HG03558 (cell line): ENCODE measurements around the gene DGCR8.

Experiments
- ATAC-seq: cut with Tn5 transposase; IDR thresholded peaks from one replicate; pipeline ENCODE4 v1.9.1; 2021; ENCODE audit warnings: moderate number of reproducible peaks; ENCODE audit not compliant: unreplicated experiment; ENCODE audit errors: extremely low read depth

The DGCR8 gene

DNA sequence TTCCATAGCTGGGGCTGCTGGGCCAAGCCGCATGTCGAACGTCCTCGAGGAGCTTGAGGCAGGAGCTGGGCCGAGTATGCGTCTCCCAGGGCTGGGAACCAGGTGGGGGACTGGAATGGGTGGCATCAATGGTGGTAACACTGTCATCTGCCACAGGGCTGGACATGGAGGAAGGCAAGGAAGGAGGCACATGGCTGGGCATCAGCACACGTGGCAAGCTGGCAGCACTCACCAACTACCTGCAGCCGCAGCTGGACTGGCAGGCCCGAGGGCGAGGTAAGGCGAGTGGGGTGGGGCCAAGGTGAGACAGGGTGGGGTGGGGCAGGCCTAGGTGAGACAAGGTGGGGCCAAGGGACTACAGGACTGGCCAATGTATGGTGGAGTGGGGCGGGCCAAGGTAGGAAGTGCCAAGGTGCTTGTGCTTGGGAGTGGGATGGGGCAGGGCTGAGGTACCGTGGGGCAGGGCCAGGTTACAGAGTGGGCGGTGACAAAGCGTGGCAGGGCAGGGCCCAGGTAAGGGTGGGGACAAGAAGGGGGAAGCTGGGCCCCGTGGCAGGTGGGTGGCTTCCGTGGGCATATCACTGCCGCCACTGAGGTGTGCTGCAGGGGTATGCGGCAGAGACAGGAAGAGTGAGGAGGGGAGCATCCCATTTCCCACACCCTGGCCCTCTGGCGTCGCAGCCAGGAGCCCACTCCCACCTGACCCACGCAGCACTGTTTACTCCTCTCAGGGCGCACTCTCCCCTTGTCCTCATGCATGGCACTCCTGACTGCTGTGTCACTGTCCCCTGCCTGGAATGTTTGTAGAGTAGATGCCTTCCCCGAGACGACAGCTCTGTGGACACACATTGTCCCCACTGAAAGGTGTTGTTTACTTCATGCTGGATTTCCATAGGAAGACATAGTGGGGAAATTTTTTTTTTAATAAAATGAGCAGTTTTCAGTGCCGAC lies 27.5 kb upstream of the DGCR8 start:
- no peak for ATAC-seq

DNA sequence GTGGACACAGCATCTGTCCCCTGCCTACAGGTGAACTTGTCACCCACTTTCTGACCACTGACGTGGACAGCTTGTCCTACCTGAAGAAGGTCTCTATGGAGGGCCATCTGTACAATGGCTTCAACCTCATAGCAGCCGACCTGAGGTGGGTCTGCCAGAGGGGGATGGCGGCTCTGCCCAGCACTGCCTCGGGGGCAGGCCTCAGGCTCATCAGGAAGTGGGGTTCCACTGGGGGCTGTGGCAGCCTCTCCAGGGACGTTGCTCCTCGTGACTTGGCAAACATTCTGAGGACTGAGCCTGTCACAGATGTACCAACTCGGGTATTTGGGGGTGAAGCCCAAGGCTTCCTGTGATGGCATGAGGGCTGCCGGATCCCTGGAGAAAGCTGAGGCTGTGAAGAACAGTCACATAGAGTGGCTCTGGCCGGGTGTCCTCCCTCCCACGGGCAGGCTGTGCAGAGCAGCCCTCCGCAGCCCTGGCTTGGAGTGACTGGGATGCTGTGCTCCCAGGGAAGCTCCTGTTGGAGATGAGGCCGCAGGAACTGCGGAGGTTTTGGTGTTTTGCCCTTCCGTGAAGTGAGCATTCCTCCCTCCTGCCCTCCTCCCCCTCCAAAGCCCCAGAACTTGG lies 26.5 kb upstream of the DGCR8 start:
- no peak for ATAC-seq

DNA sequence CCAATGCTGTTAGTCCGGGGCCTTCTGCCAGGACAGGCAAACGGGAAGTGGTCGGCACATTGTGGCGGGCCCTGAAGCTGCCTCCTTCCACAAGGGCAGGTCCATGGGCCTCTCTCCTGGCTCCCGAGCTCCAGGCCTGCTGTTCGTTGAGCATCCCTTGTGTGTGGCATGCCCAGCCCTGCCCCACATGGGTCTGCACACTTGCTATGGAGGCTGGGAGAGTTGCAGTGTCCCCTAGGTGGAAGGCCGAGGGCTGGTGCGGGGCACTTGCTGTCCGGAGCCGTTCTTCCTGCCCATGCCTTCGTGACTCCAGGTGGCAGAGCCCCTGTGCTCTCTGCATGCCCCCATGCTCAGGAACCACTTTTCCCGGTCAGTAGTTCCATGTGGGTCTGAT lies 26.0 kb upstream of the DGCR8 start:
- no peak for ATAC-seq

DNA sequence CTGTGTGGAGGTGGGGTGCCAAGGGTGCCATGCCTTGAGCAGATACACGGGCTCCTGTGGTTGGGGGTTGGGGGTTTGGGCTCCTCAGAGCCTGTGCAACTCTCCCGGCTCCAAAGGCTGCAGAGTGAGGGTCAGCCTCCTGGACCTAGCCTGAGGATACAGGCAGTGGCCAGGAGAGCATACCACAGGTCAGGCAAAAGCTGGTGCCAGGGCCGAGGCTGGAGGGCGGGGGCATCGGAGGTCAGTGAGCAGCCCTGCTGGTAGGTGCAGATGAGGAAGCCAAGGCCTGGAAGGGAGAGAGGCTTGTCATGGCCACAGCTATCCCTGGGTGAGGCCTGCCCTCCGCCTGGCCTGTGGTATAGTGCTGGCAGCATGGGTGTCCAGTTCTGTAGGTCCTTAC lies 25.6 kb upstream of the DGCR8 start:
- no peak for ATAC-seq

DNA sequence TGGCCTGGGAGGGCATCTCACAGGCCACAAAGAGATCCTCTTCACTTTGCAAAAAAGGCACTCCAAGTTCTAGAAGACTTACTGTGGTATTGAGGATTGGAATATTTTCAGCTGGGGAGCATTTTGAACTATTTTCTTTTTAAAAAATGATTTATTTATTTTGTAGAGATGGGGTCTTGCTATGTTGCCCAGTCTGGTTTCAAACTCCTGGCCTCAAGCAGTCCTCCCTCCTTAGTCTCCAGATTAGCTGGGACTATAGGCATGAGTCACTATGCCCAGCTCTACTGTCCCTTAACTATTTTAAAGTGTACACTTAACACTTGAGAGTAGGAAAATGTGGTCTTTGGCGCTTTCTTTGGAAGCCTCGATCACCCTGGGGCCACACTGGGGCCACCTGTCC lies 24.9 kb upstream of the DGCR8 start:
- no peak for ATAC-seq

DNA sequence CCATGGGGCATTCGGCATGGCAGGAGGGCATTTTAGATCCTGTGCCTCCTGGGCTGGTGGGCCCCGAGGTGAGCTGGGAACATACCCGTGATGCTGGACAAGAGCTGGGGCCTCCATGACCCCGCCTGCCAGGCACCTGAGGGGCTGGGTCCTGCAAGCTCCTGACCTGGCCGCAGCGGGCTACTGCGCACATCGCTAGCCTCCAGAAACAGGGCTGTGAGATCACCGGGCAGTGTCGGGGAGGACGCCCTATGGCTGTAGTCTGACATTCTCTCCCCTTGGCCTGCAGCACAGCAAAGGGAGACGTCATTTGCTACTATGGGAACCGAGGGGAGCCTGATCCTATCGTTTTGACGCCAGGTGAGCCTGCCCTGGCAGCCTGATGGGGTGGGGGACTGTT lies 24.4 kb upstream of the DGCR8 start:
- ATAC-seq, result no peak

DNA sequence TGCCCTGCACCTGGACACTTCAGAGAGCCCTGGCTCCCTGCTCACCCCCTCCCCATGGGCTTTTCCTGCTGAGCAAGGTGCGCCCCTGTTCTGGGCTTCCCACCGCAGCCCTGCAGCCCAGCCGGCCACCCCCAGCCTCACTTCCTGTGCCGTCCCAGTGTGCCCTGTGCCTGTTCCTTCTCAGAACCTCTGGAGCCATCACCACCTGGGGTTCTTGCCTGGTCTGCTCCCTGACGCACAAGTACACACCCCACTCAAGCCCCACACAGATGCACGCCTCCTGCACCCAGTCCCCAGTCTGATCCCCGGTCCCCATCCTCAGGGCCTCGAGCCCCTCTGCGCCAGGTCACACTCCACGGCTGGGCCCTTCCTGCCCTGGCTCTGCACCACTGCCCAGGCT lies 23.9 kb upstream of the DGCR8 start:
- ATAC-seq, result no peak

DNA sequence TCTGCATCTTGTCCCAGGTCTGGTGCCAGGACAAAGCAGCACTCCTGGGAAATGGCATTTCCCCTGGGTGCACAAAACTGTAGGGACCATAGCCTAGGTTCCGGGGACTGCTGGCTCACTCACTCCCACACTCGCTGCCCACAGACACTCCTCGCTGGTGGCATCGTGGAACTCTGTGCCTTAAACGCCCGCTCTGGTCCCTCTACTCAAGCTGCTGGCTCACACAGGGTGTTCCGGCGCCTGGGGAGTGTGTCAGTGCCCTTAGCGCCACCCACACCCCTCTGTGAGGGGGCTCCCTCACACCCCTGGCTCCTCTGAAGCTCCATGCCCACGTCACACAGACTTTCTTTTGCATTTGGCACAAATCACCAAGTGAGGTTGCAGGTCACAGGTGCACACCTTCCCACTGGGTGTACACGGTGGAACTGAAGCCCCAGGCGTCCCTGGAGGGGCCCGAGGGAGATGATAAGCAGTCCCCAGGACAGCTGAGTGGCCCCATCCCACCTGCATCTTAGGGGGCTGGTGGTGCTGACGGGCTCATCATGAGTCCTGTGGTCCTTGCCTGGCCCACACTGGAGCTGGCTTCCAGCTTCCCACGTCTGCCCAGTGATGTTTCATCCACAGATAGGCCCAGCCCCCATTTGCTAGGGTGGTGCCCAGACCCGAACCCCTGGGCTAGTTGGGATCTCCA lies 23.2 kb upstream of the DGCR8 start:
- no peak for ATAC-seq

DNA sequence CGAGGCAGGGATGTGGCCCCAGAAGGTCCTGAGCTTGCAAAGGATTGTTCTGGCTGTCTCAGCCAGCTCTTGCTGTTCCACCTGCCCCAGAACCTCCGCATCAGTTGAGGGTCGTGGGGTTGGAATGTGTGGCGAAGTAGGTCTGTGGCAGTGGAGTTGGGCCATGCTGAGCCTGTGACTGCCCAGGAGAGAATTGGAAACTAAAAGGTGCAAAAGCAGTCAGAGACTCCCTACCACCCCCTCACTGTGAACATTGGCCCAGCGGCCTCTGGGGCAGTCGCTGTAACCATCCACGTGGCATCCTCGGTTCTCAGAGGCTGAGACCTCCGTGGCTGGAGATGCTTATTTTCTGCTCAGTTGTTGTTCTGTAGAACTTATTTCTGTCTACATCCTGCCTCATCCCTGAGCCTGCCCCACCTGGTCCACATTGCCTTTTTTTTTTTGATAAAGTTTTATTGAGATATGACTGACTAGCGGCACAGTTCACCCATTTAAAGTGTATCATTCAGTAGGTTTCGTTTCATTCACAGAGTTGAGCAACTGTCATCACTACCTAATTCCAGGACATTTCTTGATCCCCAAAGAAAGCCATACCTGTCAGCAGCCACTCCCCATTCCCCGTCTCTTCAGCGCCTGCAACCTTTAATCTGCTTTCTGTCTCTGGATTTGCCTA lies 22.3 kb upstream of the DGCR8 start:
- ATAC-seq, result no peak

DNA sequence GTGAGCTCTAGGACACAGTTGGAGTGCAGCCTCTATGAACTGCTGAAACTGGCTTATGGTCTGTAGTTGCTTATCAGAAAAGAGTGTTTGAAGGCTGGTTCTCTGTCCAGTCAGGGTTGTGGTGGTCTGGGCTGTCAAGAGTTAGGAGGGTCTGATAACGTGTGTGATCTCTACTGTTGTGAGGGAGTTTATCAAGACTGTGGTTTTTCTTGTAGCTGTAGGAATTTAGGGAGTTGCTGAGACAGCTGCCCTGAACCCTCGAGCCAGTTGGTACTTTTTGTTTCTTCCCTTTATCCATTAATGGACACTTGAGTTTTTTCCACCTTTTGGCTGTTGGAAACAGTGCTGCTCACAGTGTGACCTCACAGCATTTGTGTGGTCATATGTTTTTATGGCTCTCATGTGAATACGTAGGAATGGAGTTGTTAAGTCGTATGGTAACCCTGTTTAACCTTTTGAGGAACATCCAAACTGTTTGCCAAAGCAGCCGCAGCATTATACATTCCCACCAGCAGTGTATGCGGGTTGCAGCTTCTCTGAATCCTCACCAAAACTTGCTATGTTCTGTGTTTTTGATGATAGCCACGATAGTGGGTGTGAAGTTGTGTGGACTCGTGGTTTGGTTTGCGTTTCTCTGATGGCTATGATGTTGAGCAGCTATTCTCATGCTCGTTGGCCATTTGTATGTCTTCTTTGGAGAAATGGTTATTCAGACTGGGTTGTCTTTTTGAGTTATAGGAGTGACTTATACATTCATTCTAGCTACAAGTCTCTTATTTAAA lies 20.9 kb upstream of the DGCR8 start:
- no peak for ATAC-seq

DNA sequence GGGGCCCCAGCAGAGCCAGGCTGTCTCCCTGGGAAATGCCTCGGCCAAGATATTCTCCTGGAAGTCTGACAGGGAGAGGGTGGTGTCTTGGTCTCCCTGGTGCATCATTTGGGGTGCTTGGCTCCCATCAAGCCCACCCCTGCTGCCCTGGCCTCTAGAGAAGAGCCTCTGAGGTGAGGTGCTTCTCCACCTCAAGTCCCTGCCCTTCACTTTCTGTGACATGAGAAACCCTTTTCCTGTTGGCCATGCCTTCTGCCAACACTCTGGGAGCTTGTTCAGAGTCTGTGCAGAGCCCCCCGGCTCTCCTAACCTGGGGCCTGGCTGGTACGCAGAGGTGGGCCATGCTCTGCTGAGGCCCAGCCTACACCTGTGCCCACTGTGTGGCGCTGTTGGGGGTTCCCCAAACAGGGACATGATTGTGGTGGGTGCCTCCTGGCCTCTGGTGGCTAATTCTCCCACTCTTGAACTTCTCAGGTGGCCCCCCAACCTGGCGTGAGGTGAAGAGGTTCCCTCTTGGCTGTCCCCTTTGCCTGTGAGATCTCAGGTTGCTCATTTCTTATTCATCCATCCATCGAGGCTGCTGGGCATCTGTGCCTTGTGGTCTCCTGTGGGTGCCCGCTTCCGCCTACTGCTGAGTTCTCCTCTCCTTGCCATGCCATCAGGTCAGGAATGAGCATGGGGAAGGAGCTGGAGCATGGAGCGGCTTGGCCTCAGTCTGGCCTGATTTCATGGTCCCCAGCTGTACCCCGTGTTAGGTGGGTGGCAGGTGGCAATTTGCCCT lies 19.2 kb upstream of the DGCR8 start:
- no peak for ATAC-seq

DNA sequence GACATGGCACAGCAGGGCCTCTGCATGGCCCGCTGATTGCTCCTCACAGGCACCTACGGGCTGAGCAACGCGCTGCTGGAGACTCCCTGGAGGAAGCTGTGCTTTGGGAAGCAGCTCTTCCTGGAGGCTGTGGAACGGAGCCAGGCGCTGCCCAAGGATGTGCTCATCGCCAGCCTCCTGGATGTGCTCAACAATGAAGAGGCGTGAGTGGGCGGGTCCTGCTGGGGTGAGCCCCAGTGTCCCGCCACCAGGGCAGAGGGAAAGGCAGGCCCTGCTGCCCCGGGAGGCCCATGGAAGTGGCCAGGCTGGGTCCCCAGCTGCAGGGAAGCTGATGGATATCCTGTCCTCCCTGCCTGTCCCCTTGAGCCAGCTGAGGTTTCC lies 18.6 kb upstream of the DGCR8 start:
- ATAC-seq, result no peak

DNA sequence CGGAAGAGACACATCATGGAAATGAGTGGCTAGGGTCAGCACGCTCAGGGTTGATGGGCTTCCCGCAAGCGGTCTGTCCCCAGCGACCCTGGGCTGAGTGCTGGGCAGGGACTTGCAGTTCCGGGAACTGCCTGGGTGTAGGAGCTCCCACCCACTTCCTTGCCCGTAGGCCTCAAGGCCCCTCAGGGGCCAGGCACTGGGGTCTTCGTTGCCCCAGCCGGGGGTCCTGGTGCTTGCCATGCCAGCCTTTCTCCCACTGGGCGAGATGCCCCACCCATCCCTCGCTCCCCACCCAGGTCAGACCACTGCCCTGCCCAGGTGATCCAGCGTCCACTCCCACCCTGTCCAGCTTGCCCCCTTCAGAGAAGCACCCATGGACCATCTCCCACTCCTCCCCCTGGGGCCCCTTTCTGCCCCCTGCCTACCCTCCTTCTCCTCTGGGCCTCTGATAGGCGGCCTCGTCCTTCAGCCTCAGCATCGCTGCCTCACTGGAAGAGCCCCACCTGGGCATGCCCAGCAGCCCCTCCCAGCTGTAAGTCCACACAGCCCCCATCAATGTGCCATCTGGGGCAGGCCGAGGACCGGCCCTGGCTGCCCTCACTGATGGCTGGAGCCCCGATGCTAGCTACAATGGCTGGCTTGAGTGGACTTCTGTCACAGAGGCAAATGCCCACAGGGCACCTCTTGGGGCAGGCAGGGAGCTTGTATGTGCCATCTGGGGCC lies 17.8 kb upstream of the DGCR8 start:
- no peak for ATAC-seq

DNA sequence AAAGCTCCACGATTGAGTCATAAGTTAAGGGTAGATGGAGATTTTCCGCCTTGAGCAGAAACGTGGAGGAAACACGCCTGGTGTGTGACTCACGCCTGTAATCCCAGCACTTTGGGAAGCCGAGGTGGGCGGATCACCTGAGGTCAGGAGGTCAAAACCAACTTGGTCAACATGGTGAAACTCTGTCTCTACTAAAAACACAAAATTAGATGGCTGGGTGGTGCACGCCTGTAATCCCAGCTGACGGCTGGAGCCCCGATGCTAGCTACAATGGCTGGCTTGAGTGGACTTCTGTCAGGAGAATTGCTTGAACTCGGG lies 17.3 kb upstream of the DGCR8 start:
- no peak for ATAC-seq

DNA sequence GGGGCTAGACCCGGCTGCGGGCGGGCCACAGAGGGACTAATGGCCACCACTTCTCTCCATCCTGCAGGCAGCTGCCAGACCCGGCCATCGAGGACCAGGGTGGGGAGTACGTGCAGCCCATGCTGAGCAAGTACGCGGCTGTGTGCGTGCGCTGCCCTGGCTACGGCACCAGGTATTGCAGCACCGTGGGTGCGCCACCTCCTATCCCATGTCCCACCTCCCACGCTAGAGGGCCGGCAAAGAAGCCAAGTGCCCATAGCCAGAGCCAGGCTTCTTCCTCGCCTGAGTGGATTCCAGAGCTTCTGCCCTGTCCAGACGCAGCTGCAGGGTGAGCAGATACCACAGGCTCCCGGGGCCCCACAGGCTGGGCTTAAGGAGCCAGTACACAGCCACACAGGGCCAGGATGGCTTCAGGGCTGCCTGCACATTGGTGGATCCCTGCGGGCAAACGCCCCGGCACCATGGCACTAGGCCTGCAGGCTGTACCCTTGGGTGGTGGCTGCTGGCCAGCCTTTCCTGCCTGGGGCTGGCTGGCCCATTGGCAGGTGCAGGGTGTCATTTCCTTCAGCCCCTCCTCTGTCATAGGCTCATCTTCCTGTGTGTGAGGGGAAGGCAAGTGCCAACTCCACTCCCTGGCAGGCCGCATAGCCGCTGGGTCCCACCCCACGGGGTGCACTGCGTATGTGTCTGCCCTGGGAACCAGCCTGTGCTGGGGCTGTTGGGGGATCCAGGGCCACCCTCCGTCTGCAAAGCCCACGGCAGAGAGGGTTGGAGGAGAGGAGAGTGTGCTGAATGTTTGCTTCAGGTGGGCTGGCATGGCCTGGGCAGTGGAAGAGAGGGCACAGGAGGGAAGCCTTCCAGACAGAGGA lies 16.5 kb upstream of the DGCR8 start:
- ATAC-seq, result no peak

DNA sequence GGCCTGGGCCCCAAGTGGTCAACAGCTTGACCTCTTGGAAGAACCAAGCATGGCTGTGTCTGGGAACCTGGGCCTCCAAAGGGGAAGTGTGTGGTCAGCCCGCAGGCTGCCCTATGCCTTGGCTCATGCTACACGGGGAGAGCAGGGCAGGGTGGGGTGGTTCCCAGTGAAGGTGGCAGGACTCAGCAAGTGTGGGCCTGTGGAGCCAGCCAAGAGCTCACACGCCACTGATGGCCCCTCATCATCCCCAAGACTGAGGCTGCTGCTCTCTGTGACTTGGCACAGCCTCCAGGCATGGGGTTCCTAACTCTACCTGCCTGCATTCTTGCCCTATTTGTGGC lies 15.9 kb upstream of the DGCR8 start:
- ATAC-seq, result no peak

DNA sequence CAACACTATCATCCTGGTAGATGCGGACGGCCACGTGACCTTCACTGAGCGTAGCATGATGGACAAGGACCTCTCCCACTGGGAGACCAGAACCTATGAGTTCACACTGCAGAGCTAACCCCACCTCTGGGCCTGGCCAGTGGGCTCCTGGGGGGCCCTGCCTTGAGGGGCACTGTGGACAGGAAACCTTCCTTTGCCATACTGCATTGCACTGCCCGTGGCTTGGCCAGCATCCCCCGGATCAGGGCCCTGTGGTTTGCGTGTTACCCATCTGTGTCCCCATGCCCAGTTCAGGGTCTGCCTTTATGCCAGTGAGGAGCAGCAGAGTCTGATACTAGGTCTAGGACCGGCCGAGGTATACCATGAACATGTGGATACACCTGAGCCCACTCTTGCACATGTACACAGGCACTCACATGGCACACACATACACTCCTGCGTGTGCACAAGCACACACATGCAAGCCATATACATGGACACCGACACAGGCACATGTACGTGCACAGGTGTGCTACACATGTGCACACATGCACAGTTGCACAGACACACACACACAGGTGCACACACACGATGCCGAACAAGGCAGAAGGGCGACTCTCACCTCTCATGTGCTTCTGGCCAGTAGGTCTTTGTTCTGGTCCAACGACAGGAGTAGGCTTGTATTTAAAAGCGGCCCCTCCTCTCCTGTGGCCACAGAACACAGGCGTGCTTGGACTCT lies 15.3 kb upstream of the DGCR8 start:
- ATAC-seq, result no peak
